WTC11 (cell line): ENCODE measurements around the gene STAT6. TPM values are rescaled to one million over a fixed set of nuclear protein-coding genes. Genes with fewer than 3 reads are reported as not detected.

ENCODE experiments used
- ATAC-seq: fragments of 200-7000 bp; cut with Tn5 transposase; 2 replicates; pipeline ENCODE4 v1.10.0; 2021; ENCODE audit warnings: mild to moderate bottlenecking, moderate library complexity
- CTCF ChIA-PET: fragments of 300-600 bp; sonication (Branson Sonifier 250); formaldehyde crosslinking; loops from one replicate; lab custom pipeline; 2021; ENCODE audit warnings: antibody characterized with exemption; lab: Charles Lee
- POLR2A ChIA-PET: fragments of 350-600 bp; sonication (Branson Sonifier 250); formaldehyde crosslinking; loops from one replicate; lab custom pipeline; 2021; ENCODE audit warnings: antibody characterized with exemption; lab: Charles Lee
- DNase-seq: peaks from one replicate; pipeline ENCODE4 v3.0.0; 2021; ENCODE audit warnings: low spot score
- H3K27ac Mint-ChIP-seq: 2 replicates; pipeline ENCODE4 v1.8.0; 2021; ENCODE audit warnings: mixed read lengths
- H3K27me3 Mint-ChIP-seq: 2 replicates; pipeline ENCODE4 v1.8.0; 2021; ENCODE audit warnings: low read depth, mild to moderate bottlenecking, moderate library complexity, mixed read lengths
- H3K36me3 Mint-ChIP-seq: 2 replicates; pipeline ENCODE4 v1.8.0; 2021; ENCODE audit warnings: mixed read lengths
- H3K4me1 Mint-ChIP-seq: 2 replicates; pipeline ENCODE4 v1.8.0; 2022; ENCODE audit warnings: mixed read lengths
- H3K4me3 Mint-ChIP-seq: 2 replicates; pipeline ENCODE4 v1.8.0; 2021; ENCODE audit warnings: mild to moderate bottlenecking, moderate library complexity, mixed read lengths
- H3K9me3 Mint-ChIP-seq: 2 replicates; pipeline ENCODE4 v1.8.0; 2021; ENCODE audit warnings: mixed read lengths
- ATF1 ChIP-seq: sonication (generic); formaldehyde crosslinking; IDR thresholded peaks from 2 replicates; pipeline ENCODE4 v1.8.1; 2023; ENCODE audit warnings: mild to moderate bottlenecking, moderate library complexity, missing genetic modification reagents
- EMX1 ChIP-seq: fragments of 250-450 bp; sonication (Bioruptor Pico); IDR thresholded peaks from 2 replicates; pipeline ENCODE4 v1.8.0; 2021; ENCODE audit warnings: mild to moderate bottlenecking
- FOXJ3 ChIP-seq: sonication (generic); formaldehyde crosslinking; IDR thresholded peaks from 2 replicates; pipeline ENCODE4 v1.9.0; 2021; ENCODE audit warnings: missing genetic modification reagents, mild to moderate bottlenecking, borderline replicate concordance
- FOXK1 ChIP-seq: sonication (generic); formaldehyde crosslinking; IDR thresholded peaks from 2 replicates; pipeline ENCODE4 v1.8.0; 2022; ENCODE audit warnings: mild to moderate bottlenecking, moderate library complexity, missing genetic modification reagents
- GABPB1 ChIP-seq: sonication (generic); formaldehyde crosslinking; IDR thresholded peaks from 2 replicates; pipeline ENCODE4 v1.8.1; 2023; ENCODE audit warnings: mild to moderate bottlenecking, missing genetic modification reagents
- HMGA2 ChIP-seq: fragments of 250-450 bp; sonication (Bioruptor Pico); IDR thresholded peaks from 2 replicates; pipeline ENCODE4 v1.4.0; 2021; ENCODE audit warnings: mild to moderate bottlenecking, moderate library complexity
- JUN ChIP-seq: sonication (generic); formaldehyde crosslinking; IDR thresholded peaks from 2 replicates; pipeline ENCODE4 v1.8.0; 2023; ENCODE audit warnings: mild to moderate bottlenecking, missing genetic modification reagents
- MXD4 ChIP-seq: fragments of 250-450 bp; sonication (Bioruptor Pico); IDR thresholded peaks from 2 replicates; pipeline ENCODE4 v1.8.0; 2021; ENCODE audit warnings: mild to moderate bottlenecking, moderate library complexity, borderline replicate concordance
- NFYB ChIP-seq: sonication (generic); formaldehyde crosslinking; conservative IDR thresholded peaks from 2 replicates; pipeline ENCODE4 v1.8.0; 2022; ENCODE audit warnings: low read depth, missing genetic modification reagents
- NR2C2 ChIP-seq: sonication (generic); formaldehyde crosslinking; IDR thresholded peaks from 2 replicates; pipeline ENCODE4 v1.8.0; 2022; ENCODE audit warnings: mild to moderate bottlenecking, missing genetic modification reagents
- SMAD3 ChIP-seq: sonication (generic); formaldehyde crosslinking; IDR thresholded peaks from 2 replicates; pipeline ENCODE4 v1.8.0; 2022; ENCODE audit warnings: missing genetic modification reagents, mild to moderate bottlenecking, borderline replicate concordance
- TP53 ChIP-seq: sonication (generic); formaldehyde crosslinking; IDR thresholded peaks from 2 replicates; pipeline ENCODE4 v1.8.1; 2023; ENCODE audit warnings: mild to moderate bottlenecking, missing genetic modification reagents
- ZNF671 ChIP-seq: fragments of 250-450 bp; sonication (Bioruptor Pico); IDR thresholded peaks from 2 replicates; pipeline ENCODE4 v1.8.0; 2021; ENCODE audit warnings: mild to moderate bottlenecking
- total RNA-seq: library from RNA; stranded (reverse); gene quantifications from 3 replicates; pipeline ENCODE4 v1.2.3, GENCODE V29; 2021
- TF ChIP-seq, protein P1 (sequence below): fragments of 250-450 bp; sonication (Bioruptor Pico); IDR thresholded peaks from 2 replicates; pipeline ENCODE4 v1.9.0; 2021; ENCODE audit warnings: mild to moderate bottlenecking, borderline replicate concordance
- TF ChIP-seq, protein P2 (sequence below): fragments of 250-450 bp; sonication (Bioruptor Pico); IDR thresholded peaks from 2 replicates; pipeline ENCODE4 v1.9.0; 2021; ENCODE audit warnings: mild to moderate bottlenecking
- TF ChIP-seq, protein P3 (sequence below): sonication (generic); formaldehyde crosslinking; IDR thresholded peaks from 2 replicates; pipeline ENCODE4 v1.8.1; 2023; ENCODE audit warnings: mild to moderate bottlenecking, moderate library complexity, missing genetic modification reagents
- TF ChIP-seq, protein P4 (sequence below): sonication (generic); formaldehyde crosslinking; IDR thresholded peaks from 2 replicates; pipeline ENCODE4 v1.8.0; 2023; ENCODE audit warnings: missing genetic modification reagents
- TF ChIP-seq, protein P5 (sequence below): sonication (generic); formaldehyde crosslinking; IDR thresholded peaks from 2 replicates; pipeline ENCODE4 v1.8.1; 2023; ENCODE audit warnings: mild to moderate bottlenecking, missing genetic modification reagents, moderate library complexity
- TF ChIP-seq, protein P6 (sequence below): sonication (generic); formaldehyde crosslinking; IDR thresholded peaks from 2 replicates; pipeline ENCODE4 v1.8.1; 2022; ENCODE audit warnings: mild to moderate bottlenecking, moderate library complexity, missing genetic modification reagents
- TF ChIP-seq, protein P7 (sequence below): sonication (generic); formaldehyde crosslinking; conservative IDR thresholded peaks from 2 replicates; pipeline ENCODE4 v1.8.1; 2022; ENCODE audit warnings: mild to moderate bottlenecking, missing genetic modification reagents
- TF ChIP-seq, protein P8 (sequence below): sonication (generic); formaldehyde crosslinking; conservative IDR thresholded peaks from 2 replicates; pipeline ENCODE4 v1.8.1; 2023; ENCODE audit warnings: mild to moderate bottlenecking, low read depth, missing genetic modification reagents, moderate library complexity
- TF ChIP-seq, protein P9 (sequence below): sonication (generic); formaldehyde crosslinking; IDR thresholded peaks from 2 replicates; pipeline ENCODE4 v1.8.1; 2022; ENCODE audit warnings: mild to moderate bottlenecking, missing genetic modification reagents, moderate library complexity, borderline replicate concordance

The STAT6 gene
- total RNA-seq, 1 experiment from 2014 or later = 47.0 TPM

DNA sequence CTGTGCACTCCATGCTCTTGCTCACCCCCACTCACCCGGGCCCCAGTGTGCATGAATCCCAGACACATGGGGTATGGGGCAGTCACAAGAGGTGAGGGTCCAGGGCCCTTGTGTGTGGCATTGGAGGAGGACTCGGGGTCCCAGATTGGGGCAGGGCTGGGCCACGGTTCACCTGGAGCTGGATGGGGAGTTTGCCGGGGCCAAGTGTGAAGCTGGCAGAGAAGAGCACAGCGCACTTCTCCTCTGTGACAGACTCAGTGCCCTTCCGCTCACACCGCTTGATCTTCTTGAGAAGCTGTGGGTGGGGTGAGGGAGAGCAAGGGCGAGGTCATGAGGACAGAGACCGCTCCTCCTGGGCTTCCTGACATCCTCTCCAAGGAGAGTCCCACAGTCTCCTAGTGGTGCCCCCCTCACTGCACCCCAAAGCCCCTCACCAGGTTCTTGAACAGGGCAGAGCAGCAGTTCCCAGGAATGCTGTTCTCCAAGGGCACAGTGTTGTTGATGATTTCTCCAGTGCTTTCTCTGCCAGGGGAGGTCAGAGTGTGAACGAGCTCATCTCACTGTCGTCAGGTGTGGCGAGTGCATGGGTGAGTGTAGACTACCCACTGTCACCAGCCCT lies 6.8 kb downstream of the STAT6 start:
- Mint-ChIP-seq H3K4me3 (no peak overlapping the region), H3K36me3 (peaks cover 20% of the 10 kb centered on the region)

DNA sequence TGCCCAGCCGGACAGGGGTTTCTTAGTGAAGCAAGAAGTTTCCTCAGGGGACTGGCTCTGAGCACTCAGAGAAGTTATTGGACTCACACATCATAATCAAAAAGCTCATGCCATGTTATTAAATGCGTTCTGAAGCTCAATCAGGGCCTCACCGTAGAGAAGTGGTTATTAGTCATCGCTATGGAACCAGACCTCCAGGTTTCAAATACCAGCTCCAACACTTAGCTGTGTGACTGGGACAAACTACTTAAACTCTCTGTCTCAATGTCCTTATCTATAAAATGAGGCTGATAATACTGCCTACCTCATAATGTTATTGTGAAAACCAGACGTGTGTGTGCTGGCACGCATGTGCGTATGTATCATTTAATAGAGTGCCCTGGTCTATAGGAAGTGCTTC lies 7.3 kb downstream of the STAT6 start:
- Mint-ChIP-seq H3K9me3 (no peaks in the 10 kb centered on the region), H3K4me1 (peaks cover 6% of the 10 kb centered on the region; the same call in 1 of the 2 replicates), H3K27ac (no peak overlapping the region), H3K27me3 (no peaks in the 10 kb centered on the region), H3K4me3 (no peak overlapping the region), H3K36me3 (peaks cover 24% of the 10 kb centered on the region)
- no peak for ATAC-seq
- DNase-seq = no peak
- ChIA-PET CTCF (interaction anchor here (1.1 to 2.7 kb wide), 3 partner anchors 8 to 35 kb away, joined by 3 to 19 read pairs (median 6); partner anchors contain the start of gene STAT6), POLR2A (interaction anchor here (0.8 kb wide), 1 partner anchor 12 kb away, joined by 5 read pairs; no protein-coding TSS in a partner anchor)
- TF ChIP-seq NFYB (CRISPR knock-in tag) (no peak), GABPB1 (CRISPR knock-in tag) (no peak), MXD4 (no peak), HMGA2 (no peak), ATF1 (no peak), TP53 (CRISPR knock-in tag) (no peak), NR2C2 (CRISPR knock-in tag) (no peak), FOXK1 (CRISPR knock-in tag) (no peak)
- TF ChIP-seq, protein P1, sequence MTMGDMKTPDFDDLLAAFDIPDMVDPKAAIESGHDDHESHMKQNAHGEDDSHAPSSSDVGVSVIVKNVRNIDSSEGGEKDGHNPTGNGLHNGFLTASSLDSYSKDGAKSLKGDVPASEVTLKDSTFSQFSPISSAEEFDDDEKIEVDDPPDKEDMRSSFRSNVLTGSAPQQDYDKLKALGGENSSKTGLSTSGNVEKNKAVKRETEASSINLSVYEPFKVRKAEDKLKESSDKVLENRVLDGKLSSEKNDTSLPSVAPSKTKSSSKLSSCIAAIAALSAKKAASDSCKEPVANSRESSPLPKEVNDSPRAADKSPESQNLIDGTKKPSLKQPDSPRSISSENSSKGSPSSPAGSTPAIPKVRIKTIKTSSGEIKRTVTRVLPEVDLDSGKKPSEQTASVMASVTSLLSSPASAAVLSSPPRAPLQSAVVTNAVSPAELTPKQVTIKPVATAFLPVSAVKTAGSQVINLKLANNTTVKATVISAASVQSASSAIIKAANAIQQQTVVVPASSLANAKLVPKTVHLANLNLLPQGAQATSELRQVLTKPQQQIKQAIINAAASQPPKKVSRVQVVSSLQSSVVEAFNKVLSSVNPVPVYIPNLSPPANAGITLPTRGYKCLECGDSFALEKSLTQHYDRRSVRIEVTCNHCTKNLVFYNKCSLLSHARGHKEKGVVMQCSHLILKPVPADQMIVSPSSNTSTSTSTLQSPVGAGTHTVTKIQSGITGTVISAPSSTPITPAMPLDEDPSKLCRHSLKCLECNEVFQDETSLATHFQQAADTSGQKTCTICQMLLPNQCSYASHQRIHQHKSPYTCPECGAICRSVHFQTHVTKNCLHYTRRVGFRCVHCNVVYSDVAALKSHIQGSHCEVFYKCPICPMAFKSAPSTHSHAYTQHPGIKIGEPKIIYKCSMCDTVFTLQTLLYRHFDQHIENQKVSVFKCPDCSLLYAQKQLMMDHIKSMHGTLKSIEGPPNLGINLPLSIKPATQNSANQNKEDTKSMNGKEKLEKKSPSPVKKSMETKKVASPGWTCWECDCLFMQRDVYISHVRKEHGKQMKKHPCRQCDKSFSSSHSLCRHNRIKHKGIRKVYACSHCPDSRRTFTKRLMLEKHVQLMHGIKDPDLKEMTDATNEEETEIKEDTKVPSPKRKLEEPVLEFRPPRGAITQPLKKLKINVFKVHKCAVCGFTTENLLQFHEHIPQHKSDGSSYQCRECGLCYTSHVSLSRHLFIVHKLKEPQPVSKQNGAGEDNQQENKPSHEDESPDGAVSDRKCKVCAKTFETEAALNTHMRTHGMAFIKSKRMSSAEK (CRISPR knock-in tag) = no peak
- TF ChIP-seq, protein P2, sequence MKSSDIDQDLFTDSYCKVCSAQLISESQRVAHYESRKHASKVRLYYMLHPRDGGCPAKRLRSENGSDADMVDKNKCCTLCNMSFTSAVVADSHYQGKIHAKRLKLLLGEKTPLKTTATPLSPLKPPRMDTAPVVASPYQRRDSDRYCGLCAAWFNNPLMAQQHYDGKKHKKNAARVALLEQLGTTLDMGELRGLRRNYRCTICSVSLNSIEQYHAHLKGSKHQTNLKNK (CRISPR knock-in tag) = no peak
- TF ChIP-seq, protein P3, sequence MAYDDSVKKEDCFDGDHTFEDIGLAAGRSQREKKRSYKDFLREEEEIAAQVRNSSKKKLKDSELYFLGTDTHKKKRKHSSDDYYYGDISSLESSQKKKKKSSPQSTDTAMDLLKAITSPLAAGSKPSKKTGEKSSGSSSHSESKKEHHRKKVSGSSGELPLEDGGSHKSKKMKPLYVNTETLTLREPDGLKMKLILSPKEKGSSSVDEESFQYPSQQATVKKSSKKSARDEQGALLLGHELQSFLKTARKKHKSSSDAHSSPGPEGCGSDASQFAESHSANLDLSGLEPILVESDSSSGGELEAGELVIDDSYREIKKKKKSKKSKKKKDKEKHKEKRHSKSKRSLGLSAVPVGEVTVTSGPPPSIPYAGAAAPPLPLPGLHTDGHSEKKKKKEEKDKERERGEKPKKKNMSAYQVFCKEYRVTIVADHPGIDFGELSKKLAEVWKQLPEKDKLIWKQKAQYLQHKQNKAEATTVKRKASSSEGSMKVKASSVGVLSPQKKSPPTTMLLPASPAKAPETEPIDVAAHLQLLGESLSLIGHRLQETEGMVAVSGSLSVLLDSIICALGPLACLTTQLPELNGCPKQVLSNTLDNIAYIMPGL (CRISPR knock-in tag) = no peak
- TF ChIP-seq, protein P4, sequence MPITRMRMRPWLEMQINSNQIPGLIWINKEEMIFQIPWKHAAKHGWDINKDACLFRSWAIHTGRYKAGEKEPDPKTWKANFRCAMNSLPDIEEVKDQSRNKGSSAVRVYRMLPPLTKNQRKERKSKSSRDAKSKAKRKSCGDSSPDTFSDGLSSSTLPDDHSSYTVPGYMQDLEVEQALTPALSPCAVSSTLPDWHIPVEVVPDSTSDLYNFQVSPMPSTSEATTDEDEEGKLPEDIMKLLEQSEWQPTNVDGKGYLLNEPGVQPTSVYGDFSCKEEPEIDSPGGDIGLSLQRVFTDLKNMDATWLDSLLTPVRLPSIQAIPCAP (CRISPR knock-in tag) = no peak
- TF ChIP-seq, protein P5, sequence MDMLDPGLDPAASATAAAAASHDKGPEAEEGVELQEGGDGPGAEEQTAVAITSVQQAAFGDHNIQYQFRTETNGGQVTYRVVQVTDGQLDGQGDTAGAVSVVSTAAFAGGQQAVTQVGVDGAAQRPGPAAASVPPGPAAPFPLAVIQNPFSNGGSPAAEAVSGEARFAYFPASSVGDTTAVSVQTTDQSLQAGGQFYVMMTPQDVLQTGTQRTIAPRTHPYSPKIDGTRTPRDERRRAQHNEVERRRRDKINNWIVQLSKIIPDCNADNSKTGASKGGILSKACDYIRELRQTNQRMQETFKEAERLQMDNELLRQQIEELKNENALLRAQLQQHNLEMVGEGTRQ (CRISPR knock-in tag) = no peak
- TF ChIP-seq, protein P6, sequence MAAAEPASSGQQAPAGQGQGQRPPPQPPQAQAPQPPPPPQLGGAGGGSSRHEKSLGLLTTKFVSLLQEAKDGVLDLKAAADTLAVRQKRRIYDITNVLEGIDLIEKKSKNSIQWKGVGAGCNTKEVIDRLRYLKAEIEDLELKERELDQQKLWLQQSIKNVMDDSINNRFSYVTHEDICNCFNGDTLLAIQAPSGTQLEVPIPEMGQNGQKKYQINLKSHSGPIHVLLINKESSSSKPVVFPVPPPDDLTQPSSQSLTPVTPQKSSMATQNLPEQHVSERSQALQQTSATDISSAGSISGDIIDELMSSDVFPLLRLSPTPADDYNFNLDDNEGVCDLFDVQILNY (CRISPR knock-in tag) = no peak

More for the DNA sequence above, 6.8 kb downstream of the STAT6 start:
- DNase-seq (no peak), ATAC-seq (no peak)
- no peak overlapping the region for H3K27ac Mint-ChIP-seq
- POLR2A ChIA-PET = interaction anchor here (0.5 to 0.8 kb wide), 2 partner anchors 11 to 12 kb away, joined by 3 to 5 read pairs; no protein-coding TSS in a partner anchor
- H3K4me1 Mint-ChIP-seq = peaks cover 8% of the 10 kb centered on the region
- no peaks in the 10 kb centered on the region for H3K9me3 Mint-ChIP-seq
- CTCF ChIA-PET = interaction anchor here (1.1 to 2.7 kb wide), 4 partner anchors 13 to 35 kb away, joined by 3 to 6 read pairs (median 4); no protein-coding TSS in a partner anchor
- no peaks in the 10 kb centered on the region for H3K27me3 Mint-ChIP-seq
- TF ChIP-seq EMX1 = no peak
- TF ChIP-seq, protein P7, sequence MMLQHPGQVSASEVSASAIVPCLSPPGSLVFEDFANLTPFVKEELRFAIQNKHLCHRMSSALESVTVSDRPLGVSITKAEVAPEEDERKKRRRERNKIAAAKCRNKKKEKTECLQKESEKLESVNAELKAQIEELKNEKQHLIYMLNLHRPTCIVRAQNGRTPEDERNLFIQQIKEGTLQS = no peak
- no peak for TF ChIP-seq FOXJ3 (CRISPR knock-in tag)
- TF ChIP-seq ZNF671 (CRISPR knock-in tag) = no peak
- TF ChIP-seq SMAD3 (CRISPR knock-in tag) = no peak
- TF ChIP-seq, protein P8, sequence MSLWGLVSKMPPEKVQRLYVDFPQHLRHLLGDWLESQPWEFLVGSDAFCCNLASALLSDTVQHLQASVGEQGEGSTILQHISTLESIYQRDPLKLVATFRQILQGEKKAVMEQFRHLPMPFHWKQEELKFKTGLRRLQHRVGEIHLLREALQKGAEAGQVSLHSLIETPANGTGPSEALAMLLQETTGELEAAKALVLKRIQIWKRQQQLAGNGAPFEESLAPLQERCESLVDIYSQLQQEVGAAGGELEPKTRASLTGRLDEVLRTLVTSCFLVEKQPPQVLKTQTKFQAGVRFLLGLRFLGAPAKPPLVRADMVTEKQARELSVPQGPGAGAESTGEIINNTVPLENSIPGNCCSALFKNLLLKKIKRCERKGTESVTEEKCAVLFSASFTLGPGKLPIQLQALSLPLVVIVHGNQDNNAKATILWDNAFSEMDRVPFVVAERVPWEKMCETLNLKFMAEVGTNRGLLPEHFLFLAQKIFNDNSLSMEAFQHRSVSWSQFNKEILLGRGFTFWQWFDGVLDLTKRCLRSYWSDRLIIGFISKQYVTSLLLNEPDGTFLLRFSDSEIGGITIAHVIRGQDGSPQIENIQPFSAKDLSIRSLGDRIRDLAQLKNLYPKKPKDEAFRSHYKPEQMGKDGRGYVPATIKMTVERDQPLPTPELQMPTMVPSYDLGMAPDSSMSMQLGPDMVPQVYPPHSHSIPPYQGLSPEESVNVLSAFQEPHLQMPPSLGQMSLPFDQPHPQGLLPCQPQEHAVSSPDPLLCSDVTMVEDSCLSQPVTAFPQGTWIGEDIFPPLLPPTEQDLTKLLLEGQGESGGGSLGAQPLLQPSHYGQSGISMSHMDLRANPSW = no peak
- TF ChIP-seq JUN = no peak
- no peak for TF ChIP-seq ATF1
- TF ChIP-seq, protein P9, sequence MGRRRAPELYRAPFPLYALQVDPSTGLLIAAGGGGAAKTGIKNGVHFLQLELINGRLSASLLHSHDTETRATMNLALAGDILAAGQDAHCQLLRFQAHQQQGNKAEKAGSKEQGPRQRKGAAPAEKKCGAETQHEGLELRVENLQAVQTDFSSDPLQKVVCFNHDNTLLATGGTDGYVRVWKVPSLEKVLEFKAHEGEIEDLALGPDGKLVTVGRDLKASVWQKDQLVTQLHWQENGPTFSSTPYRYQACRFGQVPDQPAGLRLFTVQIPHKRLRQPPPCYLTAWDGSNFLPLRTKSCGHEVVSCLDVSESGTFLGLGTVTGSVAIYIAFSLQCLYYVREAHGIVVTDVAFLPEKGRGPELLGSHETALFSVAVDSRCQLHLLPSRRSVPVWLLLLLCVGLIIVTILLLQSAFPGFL (CRISPR knock-in tag) = no peak
